ENCODE measurements around the gene HNRNPA3. TPM values are rescaled to one million over a fixed set of nuclear protein-coding genes. Genes with fewer than 3 reads are reported as not detected.
"Not testable (repeated sequence)": the region's sequence is repeated elsewhere in the genome, so short reads cannot be mapped to it uniquely, and the experiment has no call there.

The HNRNPA3 gene
- total RNA-seq: 96.6 TPM

- peak; percentile 99 for DNase-seq
These were observed at the start of gene HNRNPA3 for GRCh38 chr2:177212106-177212890. HNRNPA3 (plus strand) TSS chr2:177212794; CDS start chr2:177212800, 6 bp downstream.

- DNase-seq: no peak
These were observed 48.5 kb upstream of the HNRNPA3 start for GRCh38 chr2:177164131-177164530.

- DNase-seq: peak; percentile 87
These were observed 48.0 kb upstream of the HNRNPA3 start for GRCh38 chr2:177164584-177165052.

- DNase-seq: peak; percentile 86
These were observed 47.5 kb upstream of the HNRNPA3 start for GRCh38 chr2:177165061-177165583.

GRCh38 chr2:177165721-177166711 is 46.6 kb upstream of the HNRNPA3 start:
- peak; percentile 40 for DNase-seq

- peak; percentile 13 for DNase-seq
These were observed 42.6 kb upstream of the HNRNPA3 start for GRCh38 chr2:177169810-177170514.

GRCh38 chr2:177171418-177171865 is 41.2 kb upstream of the HNRNPA3 start:
- DNase-seq: no peak

GRCh38 chr2:177172034-177172880 is 40.3 kb upstream of the HNRNPA3 start:
- DNase-seq: no peak

- no peak for DNase-seq
These were observed 38.1 kb upstream of the HNRNPA3 start for GRCh38 chr2:177174486-177174885.

GRCh38 chr2:177175917-177176668 is 36.5 kb upstream of the HNRNPA3 start:
- no peak for DNase-seq

GRCh38 chr2:177178797-177179196 is 33.8 kb upstream of the HNRNPA3 start:
- no peak for DNase-seq

GRCh38 chr2:177179227-177179626 is 33.4 kb upstream of the HNRNPA3 start:
- DNase-seq: no peak

- DNase-seq: not testable (repeated sequence)
These were observed 32.9 kb upstream of the HNRNPA3 start for GRCh38 chr2:177179671-177180070.

GRCh38 chr2:177180269-177181000 is 32.2 kb upstream of the HNRNPA3 start:
- DNase-seq: no peak

- no peak for DNase-seq
These were observed 28.7 kb upstream of the HNRNPA3 start for GRCh38 chr2:177183860-177184259.

GRCh38 chr2:177184606-177185005 is 28.0 kb upstream of the HNRNPA3 start:
- DNase-seq: no peak

- not testable (repeated sequence) for DNase-seq
These were observed 26.6 kb upstream of the HNRNPA3 start for GRCh38 chr2:177186038-177186437.

GRCh38 chr2:177187631-177188312 is 24.8 kb upstream of the HNRNPA3 start:
- DNase-seq: no peak
